Astrocyte of the cerebellum (primary cell): Measurements from ENCODE around the gene TBR1.

Source experiments
- DNase-seq: peaks from one replicate; pipeline ENCODE4 v3.0.0-alpha.2; 2011; ENCODE audit warnings: low read depth
- H3K4me3 ChIP-seq: 2 replicates; pipeline ENCODE4 v1.5.1; 2011; ENCODE audit warnings: mild to moderate bottlenecking, low read depth, low read length, moderate library complexity
- in situ Hi-C: cut with HindIII; loops from 2 replicates; pipeline ENCODE4 v1.10.0; 2017; ENCODE audit warnings: low sequenced_read_pairs
- TF ChIP-seq, protein P1 (sequence below): IDR thresholded peaks from 2 replicates; pipeline ENCODE4 v1.5.1; 2012; ENCODE audit warnings: low read length, low read depth, moderate library complexity, mild to moderate bottlenecking; ENCODE audit errors: missing control alignments

The TBR1 gene

DNA sequence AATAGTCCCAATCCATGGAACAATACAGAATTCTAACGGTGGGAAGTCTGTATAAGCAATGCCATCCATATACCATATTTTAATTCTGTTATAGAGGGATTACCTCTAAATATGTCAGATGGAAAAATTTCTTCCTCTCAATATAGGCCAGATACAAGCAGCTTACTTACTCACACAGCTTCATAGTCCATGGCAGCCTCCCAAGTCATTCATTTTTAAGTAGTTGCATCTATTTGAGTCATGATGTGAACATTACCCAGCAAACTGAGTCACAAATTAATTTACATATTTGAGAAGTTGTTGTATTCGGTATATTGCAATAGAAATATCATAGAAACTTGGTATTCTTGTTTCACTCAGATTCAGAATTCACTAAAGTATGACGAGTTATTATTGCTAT lies 20.3 kb downstream of the TBR1 start:
- in situ Hi-C loops = no loop called here
- TF ChIP-seq, protein P1, sequence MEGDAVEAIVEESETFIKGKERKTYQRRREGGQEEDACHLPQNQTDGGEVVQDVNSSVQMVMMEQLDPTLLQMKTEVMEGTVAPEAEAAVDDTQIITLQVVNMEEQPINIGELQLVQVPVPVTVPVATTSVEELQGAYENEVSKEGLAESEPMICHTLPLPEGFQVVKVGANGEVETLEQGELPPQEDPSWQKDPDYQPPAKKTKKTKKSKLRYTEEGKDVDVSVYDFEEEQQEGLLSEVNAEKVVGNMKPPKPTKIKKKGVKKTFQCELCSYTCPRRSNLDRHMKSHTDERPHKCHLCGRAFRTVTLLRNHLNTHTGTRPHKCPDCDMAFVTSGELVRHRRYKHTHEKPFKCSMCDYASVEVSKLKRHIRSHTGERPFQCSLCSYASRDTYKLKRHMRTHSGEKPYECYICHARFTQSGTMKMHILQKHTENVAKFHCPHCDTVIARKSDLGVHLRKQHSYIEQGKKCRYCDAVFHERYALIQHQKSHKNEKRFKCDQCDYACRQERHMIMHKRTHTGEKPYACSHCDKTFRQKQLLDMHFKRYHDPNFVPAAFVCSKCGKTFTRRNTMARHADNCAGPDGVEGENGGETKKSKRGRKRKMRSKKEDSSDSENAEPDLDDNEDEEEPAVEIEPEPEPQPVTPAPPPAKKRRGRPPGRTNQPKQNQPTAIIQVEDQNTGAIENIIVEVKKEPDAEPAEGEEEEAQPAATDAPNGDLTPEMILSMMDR = no peak
- no peak overlapping the region for H3K4me3 ChIP-seq

DNA sequence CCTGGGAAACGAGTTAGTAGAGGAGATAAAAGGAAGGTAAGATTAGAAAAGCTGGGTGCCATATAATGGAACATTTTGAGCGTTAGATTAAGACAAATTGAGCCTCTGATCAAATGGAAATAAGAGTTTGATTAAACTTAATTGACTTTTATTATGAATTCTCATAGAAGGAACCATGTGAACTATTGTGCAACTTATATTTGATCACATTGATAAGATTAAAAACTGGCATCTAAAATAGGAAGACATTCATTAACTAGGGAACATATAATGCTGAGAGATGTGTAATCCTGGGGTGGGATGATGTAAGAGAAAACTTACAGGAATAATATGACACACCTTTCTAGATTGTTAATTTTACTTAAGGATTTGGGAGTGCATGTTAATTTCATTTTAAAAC lies 22.5 kb downstream of the TBR1 start:
- TF ChIP-seq, protein P1 = no peak
- in situ Hi-C loops = no loop called here
- DNase-seq = no peak
- H3K4me3 ChIP-seq = no peak overlapping the region

More for the DNA sequence above, 20.3 kb downstream of the TBR1 start:
- DNase-seq = peak; percentile 82

DNA sequence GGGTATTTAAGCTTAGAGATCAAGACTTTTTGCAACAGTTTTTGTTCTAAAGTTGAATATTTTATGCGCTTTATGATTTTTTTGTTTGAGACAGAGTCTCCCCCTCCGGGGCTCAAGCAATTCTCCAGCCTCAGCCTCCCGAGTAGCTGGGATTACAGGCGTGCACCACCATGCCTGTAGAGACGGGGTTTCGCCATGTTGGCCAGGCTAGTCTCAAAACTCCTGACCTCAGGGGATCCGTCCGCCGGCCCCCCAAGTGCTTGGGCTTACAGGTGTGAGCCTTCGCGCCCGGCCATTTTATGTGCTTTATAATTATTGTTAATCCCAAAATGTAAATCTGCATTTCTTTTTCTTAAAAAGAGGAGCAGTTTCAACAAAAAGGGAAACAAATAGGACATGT lies 29.0 kb downstream of the TBR1 start:
- H3K4me3 ChIP-seq = no peak overlapping the region
- in situ Hi-C loops = no loop called here
- no peak for DNase-seq
- TF ChIP-seq, protein P1 = no peak

DNA sequence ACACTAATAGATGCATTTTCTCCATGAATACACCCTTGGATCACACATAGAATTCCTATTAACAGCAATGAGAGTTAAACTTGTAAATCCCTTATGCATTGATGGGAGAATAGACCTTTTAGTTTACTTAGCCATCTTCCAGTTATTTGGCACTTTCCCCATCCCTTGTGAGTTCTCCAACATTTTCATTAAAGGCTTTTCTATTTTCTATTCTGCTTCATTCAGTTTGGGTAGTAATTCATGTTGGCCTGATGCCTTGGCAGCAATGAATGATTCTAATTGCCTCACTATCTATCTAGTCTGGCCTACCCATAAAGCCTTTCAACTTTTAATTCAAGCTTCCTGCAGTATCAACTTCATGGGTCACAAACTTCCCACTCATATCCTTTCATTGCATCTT lies 32.3 kb downstream of the TBR1 start:
- H3K4me3 ChIP-seq = no peak overlapping the region
- in situ Hi-C loops = no loop called here
- TF ChIP-seq, protein P1 = no peak
- DNase-seq = no peak

DNA sequence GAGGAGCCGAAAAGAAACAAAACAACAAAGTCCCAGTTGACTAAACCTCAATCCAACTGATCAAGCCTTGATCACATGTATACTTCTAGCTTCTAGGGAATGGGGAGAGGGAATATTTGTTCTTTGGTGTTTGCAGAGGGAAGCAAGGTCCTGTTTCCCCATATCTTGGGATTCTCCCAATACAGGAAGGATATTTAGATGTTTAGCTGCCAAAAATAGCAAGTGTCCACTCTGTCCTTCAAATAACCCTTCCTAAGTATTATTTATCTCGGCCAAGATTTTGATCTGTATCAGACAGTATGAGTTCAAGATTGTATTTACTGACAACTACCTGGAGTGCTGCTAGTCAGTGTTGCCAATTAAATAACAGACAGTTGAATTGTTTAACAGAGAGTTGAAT lies 55.5 kb downstream of the TBR1 start:
- no peak for DNase-seq
- H3K4me3 ChIP-seq = no peak overlapping the region
- TF ChIP-seq, protein P1 = no peak
- in situ Hi-C loops = no loop called here

DNA sequence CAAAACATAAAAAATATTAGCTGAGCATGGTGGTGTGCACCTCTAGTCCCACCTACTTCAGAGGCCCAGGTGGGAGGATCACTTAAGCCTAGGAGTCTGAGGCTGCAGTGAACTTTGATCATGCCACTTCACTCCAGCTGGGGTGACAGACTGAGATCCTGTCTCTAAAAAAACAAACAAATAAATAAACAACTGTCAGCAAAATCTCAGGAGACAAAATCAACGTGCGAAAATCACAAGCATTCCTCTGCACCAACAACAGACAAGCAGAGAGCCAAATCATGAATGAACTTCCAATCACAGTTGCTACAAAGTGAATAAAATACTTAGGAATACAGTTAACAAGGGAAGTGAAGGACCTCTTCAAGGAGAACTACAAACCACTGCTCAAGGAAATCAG lies 58.8 kb downstream of the TBR1 start:
- H3K4me3 ChIP-seq = no peak overlapping the region
- TF ChIP-seq, protein P1 = no peak
- in situ Hi-C loops = no loop called here
- DNase-seq = no peak
